NCI-H2107 treated with DMSO at 0.1 percent for 48 hours (cell line): ENCODE data around the gene SLC39A10.

Source experiments
- DNase-seq: peaks from one replicate; lab custom pipeline; 2025; ENCODE audit not compliant: unreplicated experiment; lab: John Stamatoyannopoulos, UW

The SLC39A10 gene

GRCh38 chr2:195722075-195722474 lies 65.0 kb downstream of the SLC39A10 start:
- no peak for DNase-seq

GRCh38 chr2:195727106-195727505 lies 70.1 kb downstream of the SLC39A10 start:
- DNase-seq: no peak

- DNase-seq: no peak
These were observed 73.9 kb downstream of the SLC39A10 start for GRCh38 chr2:195730912-195731311.

GRCh38 chr2:195732574-195732973 lies 75.5 kb downstream of the SLC39A10 start:
- DNase-seq: no peak

GRCh38 chr2:195733831-195734230 lies 76.8 kb downstream of the SLC39A10 start:
- no peak for DNase-seq

GRCh38 chr2:195734395-195734794 lies 77.4 kb downstream of the SLC39A10 start:
- DNase-seq: no peak

GRCh38 chr2:195734931-195735330 lies 77.9 kb downstream of the SLC39A10 start:
- DNase-seq: no peak

GRCh38 chr2:195735347-195735746 lies 78.3 kb downstream of the SLC39A10 start:
- no peak for DNase-seq

GRCh38 chr2:195737511-195738325 lies 80.7 kb downstream of the SLC39A10 start:
- DNase-seq: no peak

- no peak for DNase-seq
These were observed 84.2 kb downstream of the SLC39A10 start for GRCh38 chr2:195741191-195741590.

- no peak for DNase-seq
These were observed 99.4 kb downstream of the SLC39A10 start for GRCh38 chr2:195756218-195756942.

- no peak for DNase-seq
These were observed 101.8 kb downstream of the SLC39A10 start for GRCh38 chr2:195758846-195759245.

- no peak for DNase-seq
These were observed 102.9 kb downstream of the SLC39A10 start for GRCh38 chr2:195759877-195760276.

- DNase-seq: no peak
These were observed 106.8 kb downstream of the SLC39A10 start for GRCh38 chr2:195763866-195764265.

GRCh38 chr2:195766691-195767090 lies 109.7 kb downstream of the SLC39A10 start:
- no peak for DNase-seq

GRCh38 chr2:195768431-195768830 lies 111.4 kb downstream of the SLC39A10 start:
- no peak for DNase-seq

- no peak for DNase-seq
These were observed 112.9 kb downstream of the SLC39A10 start for GRCh38 chr2:195769975-195770374.

- DNase-seq: no peak
These were observed 122.5 kb downstream of the SLC39A10 start for GRCh38 chr2:195779491-195779890.

- DNase-seq: no peak
These were observed 125.1 kb downstream of the SLC39A10 start for GRCh38 chr2:195782156-195782555.
